Suprapubic skin (tissue), 4 donors: ENCODE data around the gene KRTAP5-11.
"Not testable (repeated sequence)": the region's sequence is repeated elsewhere in the genome, so short reads cannot be mapped to it uniquely, and the experiment has no call there.

Source experiments
- CTCF ChIP-seq, 2 donors: fragments of 200-600 bp in 1 of 2; fragments of 450-650 bp in 1 of 2; sonication (generic) in 1 of 2; IDR thresholded peaks; one replicate each; pipeline ENCODE4 v1.5.1; 2016 to 2019; ENCODE audit warnings: antibody characterized with exemption in 2 of 2, mild to moderate bottlenecking in 1 of 2, moderate library complexity in 1 of 2
- POLR2A ChIP-seq, 2 donors: fragments of 450-650 bp; IDR thresholded peaks; one replicate each; pipeline ENCODE4 v1.6.1; 2017; ENCODE audit warnings: antibody characterized with exemption in 2 of 2, mild to moderate bottlenecking in 2 of 2, moderate library complexity in 2 of 2
- POLR2AphosphoS5 ChIP-seq, 3 donors: sonication (generic); formaldehyde crosslinking; IDR thresholded peaks; one replicate each; pipeline ENCODE4 v1.6.1; 2017; ENCODE audit warnings: antibody characterized with exemption in 3 of 3

GRCh38 chr11:71582969-71583368 is 294 bp upstream of the KRTAP5-11 start:
- not testable (repeated sequence) for TF ChIP-seq CTCF, POLR2AphosphoS5, POLR2A (IDR thresholded peaks at IDR 0.05)
